HuH-7 (cell line): ENCODE measurements around the gene SPATA33.

Experiments
- DNase-seq: peaks from one replicate; pipeline ENCODE4 v3.0.0; 2011; ENCODE audit warnings: low spot score

SPATA33 gene

GRCh38 chr16:89657442-89658220, at the start of gene SPATA33, which contains the start of gene CHMP1A:
TSS of gene SPATA33 (plus strand) at chr16:89657836. CDS start at chr16:89657912, 76 bp downstream.
TSS of gene CHMP1A (minus strand) at chr16:89657708. CDS start at chr16:89657588, 120 bp downstream.
- DNase-seq: peak; percentile 99

GRCh38 chr16:89607937-89608740, 49.5 kb upstream of the SPATA33 start:
- DNase-seq: peak; percentile 80

- DNase-seq: no peak
Measured at GRCh38 chr16:89610108-89610453, 47.6 kb upstream of the SPATA33 start.

- DNase-seq: no peak
Measured at GRCh38 chr16:89612415-89613166, 45.0 kb upstream of the SPATA33 start.

- DNase-seq: no peak
Measured at GRCh38 chr16:89613231-89613953, 44.2 kb upstream of the SPATA33 start, which contains the start of gene DPEP1. TSS of gene DPEP1 (plus strand) at chr16:89613642. CDS start at chr16:89630411, 16,769 bp downstream.

- DNase-seq: no peak
Measured at GRCh38 chr16:89613954-89614459, 43.6 kb upstream of the SPATA33 start.

- DNase-seq: no peak
Measured at GRCh38 chr16:89615176-89615575, 42.5 kb upstream of the SPATA33 start.

GRCh38 chr16:89615596-89616090, 42.0 kb upstream of the SPATA33 start:
- peak; percentile 87 for DNase-seq

GRCh38 chr16:89616623-89617022, 41.0 kb upstream of the SPATA33 start:
- DNase-seq: no peak

- DNase-seq: no peak
Measured at GRCh38 chr16:89617036-89617435, 40.6 kb upstream of the SPATA33 start.

GRCh38 chr16:89618109-89618998, 39.3 kb upstream of the SPATA33 start:
- DNase-seq: no peak

GRCh38 chr16:89619840-89620239, 37.8 kb upstream of the SPATA33 start:
- DNase-seq: no peak

- no peak for DNase-seq
Measured at GRCh38 chr16:89620406-89620841, 37.2 kb upstream of the SPATA33 start.

GRCh38 chr16:89621136-89621697, 36.4 kb upstream of the SPATA33 start:
- no peak for DNase-seq

GRCh38 chr16:89621698-89622409, 35.8 kb upstream of the SPATA33 start:
- DNase-seq: no peak

- DNase-seq: no peak
Measured at GRCh38 chr16:89623511-89624261, 34.0 kb upstream of the SPATA33 start.

- no peak for DNase-seq
Measured at GRCh38 chr16:89624777-89625761, 32.6 kb upstream of the SPATA33 start.
